Subcutaneous adipose tissue (tissue), 4 donors: ENCODE results near the gene MEGF9. TPM values are rescaled to one million over a fixed set of nuclear protein-coding genes. Genes with fewer than 3 reads are reported as not detected.

ENCODE experiments used
- CTCF ChIP-seq: fragments of 450-650 bp; IDR thresholded peaks from one replicate; pipeline ENCODE4 v1.5.1; 2016; ENCODE audit warnings: low read depth, mild to moderate bottlenecking, control low read depth, antibody characterized with exemption, moderate library complexity
- total RNA-seq, 4 donors: library from RNA; depleted of rRNA; stranded (reverse); fragments of >200 nt; gene quantifications; one replicate each; pipeline ENCODE4 v1.1.0, GENCODE V29; 2016

MEGF9 gene
- total RNA-seq, 4 donors from 2014 or later, result 33.7 to 55.1 (median 41.8) TPM

- TF ChIP-seq CTCF, result no peak
Observed at GRCh38 chr9:120609636-120610035, 104.6 kb downstream of the MEGF9 start.

GRCh38 chr9:120608421-120608820, 105.8 kb downstream of the MEGF9 start:
- TF ChIP-seq CTCF, result no peak

DNA sequence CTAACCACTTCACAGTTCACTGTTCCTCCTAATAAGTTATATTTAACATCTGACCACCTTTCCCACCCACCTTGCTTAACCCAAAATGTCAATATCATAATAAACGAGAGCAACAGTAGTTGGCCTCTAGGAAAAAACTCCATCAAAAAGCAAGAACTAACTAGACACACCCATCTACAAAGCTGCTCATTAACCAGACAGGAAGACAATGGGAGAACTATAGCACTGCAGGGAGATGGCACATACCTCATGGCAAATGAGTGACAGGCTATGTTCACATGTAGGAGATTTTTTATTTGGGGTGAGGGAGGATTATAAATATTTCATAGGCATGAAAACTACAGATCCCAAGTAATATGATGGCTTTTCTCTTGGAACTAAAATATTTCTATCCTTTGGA, 110.7 kb downstream of the MEGF9 start:
- no peak for TF ChIP-seq CTCF

GRCh38 chr9:120603010-120603409, 111.3 kb downstream of the MEGF9 start:
- TF ChIP-seq CTCF, result no peak

- TF ChIP-seq CTCF, result no peak
Observed at GRCh38 chr9:120593955-120594277, 120.4 kb downstream of the MEGF9 start.

GRCh38 chr9:120593250-120593954, 120.9 kb downstream of the MEGF9 start:
- TF ChIP-seq CTCF, result no peak

- TF ChIP-seq CTCF, result no peak
Observed at GRCh38 chr9:120592210-120592609, 122.1 kb downstream of the MEGF9 start.
